Nephron (organoid): ENCODE data around the gene ALOXE3.
A peak's percentile ranks its signal among the peaks of the same experiment; 100 is the strongest.

Experiments used
- H3K27ac Mint-ChIP-seq, 3 experiments: 2 replicates each; pipeline ENCODE4 v1.8.0; 2020; ENCODE audit warnings: mixed read lengths in 3 of 3, mild to moderate bottlenecking in 2 of 3, moderate library complexity in 1 of 3
- H3K27me3 Mint-ChIP-seq: 2 replicates; pipeline ENCODE4 v1.8.0; 2021; ENCODE audit warnings: low read depth, mild to moderate bottlenecking, moderate library complexity, mixed read lengths
- H3K36me3 Mint-ChIP-seq: 2 replicates; pipeline ENCODE4 v1.8.0; 2020; ENCODE audit warnings: low read depth, mixed read lengths
- H3K4me1 Mint-ChIP-seq: 2 replicates; pipeline ENCODE4 v1.8.0; 2020; ENCODE audit warnings: mixed read lengths
- H3K4me3 Mint-ChIP-seq, 3 experiments: 2 replicates each; pipeline ENCODE4 v1.8.0; 2020; ENCODE audit warnings: mild to moderate bottlenecking in 3 of 3, mixed read lengths in 3 of 3, moderate library complexity in 2 of 3
- H3K9me3 Mint-ChIP-seq: 2 replicates; pipeline ENCODE4 v1.8.0; 2020; ENCODE audit warnings: mixed read lengths
- TF ChIP-seq, protein P1 (sequence below), 3 experiments: fragments of 200-600 bp; sonication (generic); IDR thresholded peaks; one replicate each; pipeline ENCODE4 v1.5.0; 2021; ENCODE audit warnings: antibody characterized with exemption in 3 of 3; ENCODE audit not compliant: unreplicated experiment in 3 of 3

The ALOXE3 gene

GRCh38 chr17:8117980-8118768 lies at the start of gene ALOXE3:
TSS of gene ALOXE3 (minus strand) at chr17:8118514. CDS start at chr17:8117990, 524 bp downstream.
- H3K4me3 Mint-ChIP-seq: peak within 1 kb of the TSS; percentile 93 to 98 (median 97)
- H3K4me1 Mint-ChIP-seq: peaks cover 31% of the 10 kb centered on the region
- peaks cover 91% of the 10 kb centered on the region for H3K27me3 Mint-ChIP-seq
- H3K36me3 Mint-ChIP-seq: no peaks in the 10 kb centered on the region
- peak within 1 kb of the TSS; percentile 50 to 82 (median 78) for H3K27ac Mint-ChIP-seq
- H3K9me3 Mint-ChIP-seq: no peaks in the 10 kb centered on the region
- TF ChIP-seq, protein P1, sequence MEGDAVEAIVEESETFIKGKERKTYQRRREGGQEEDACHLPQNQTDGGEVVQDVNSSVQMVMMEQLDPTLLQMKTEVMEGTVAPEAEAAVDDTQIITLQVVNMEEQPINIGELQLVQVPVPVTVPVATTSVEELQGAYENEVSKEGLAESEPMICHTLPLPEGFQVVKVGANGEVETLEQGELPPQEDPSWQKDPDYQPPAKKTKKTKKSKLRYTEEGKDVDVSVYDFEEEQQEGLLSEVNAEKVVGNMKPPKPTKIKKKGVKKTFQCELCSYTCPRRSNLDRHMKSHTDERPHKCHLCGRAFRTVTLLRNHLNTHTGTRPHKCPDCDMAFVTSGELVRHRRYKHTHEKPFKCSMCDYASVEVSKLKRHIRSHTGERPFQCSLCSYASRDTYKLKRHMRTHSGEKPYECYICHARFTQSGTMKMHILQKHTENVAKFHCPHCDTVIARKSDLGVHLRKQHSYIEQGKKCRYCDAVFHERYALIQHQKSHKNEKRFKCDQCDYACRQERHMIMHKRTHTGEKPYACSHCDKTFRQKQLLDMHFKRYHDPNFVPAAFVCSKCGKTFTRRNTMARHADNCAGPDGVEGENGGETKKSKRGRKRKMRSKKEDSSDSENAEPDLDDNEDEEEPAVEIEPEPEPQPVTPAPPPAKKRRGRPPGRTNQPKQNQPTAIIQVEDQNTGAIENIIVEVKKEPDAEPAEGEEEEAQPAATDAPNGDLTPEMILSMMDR (IDR thresholded peaks at IDR 0.05; ENCODE audit: unreplicated experiment in 3 of 3): no peak

DNA sequence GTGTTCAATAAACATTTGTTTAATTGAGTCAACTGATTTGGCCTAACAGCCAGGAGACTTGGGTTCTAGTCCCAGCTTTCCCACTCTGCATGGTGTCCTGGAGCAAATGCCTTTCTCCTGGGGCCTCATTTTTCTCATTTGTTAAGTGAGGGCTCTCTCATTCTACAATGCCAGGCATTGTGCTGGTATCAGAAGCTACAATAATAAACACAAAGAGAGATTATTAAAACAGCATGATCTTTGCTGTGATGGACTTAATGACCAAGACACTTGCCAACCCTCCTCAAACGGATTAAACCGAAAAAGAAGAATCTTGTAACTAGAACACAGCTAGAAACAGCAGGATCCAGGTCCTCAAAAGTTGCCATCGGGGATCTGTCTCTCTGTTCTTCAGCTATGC lies 49.2 kb upstream of the ALOXE3 start:
- Mint-ChIP-seq H3K4me1 (peaks cover 20% of the 10 kb centered on the region), H3K27ac (no peak overlapping the region), H3K4me3 (no peak overlapping the region), H3K36me3 (no peaks in the 10 kb centered on the region), H3K9me3 (no peaks in the 10 kb centered on the region), H3K27me3 (no peaks in the 10 kb centered on the region)
- TF ChIP-seq, protein P1 (IDR thresholded peaks at IDR 0.05; ENCODE audit: unreplicated experiment in 3 of 3): no peak

DNA sequence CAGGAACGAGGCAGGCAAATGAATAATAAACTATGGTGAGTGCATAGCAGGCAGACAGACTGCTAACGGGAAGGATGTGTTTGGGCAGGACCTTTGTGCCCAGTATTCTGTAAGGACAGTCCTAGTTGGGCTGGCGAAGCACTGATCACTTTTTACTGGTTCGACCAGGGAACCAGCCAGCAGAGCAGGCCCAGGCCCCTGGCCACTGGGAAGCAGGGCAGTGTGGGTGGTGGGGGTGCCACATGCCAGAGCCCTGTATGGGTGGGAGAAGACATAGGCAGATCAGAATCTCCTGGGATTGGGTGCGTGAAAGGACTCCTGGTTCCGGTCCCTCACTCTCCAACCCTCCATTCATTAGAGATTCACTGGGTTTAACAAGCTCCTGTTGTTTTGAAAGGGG lies 48.4 kb upstream of the ALOXE3 start:
- no peaks in the 10 kb centered on the region for H3K27me3 Mint-ChIP-seq
- peaks cover 21% of the 10 kb centered on the region for H3K4me1 Mint-ChIP-seq
- TF ChIP-seq, protein P1 (IDR thresholded peaks at IDR 0.05; ENCODE audit: unreplicated experiment in 3 of 3): no peak
- H3K4me3 Mint-ChIP-seq: no peak overlapping the region
- no peaks in the 10 kb centered on the region for H3K36me3 Mint-ChIP-seq
- no peaks in the 10 kb centered on the region for H3K9me3 Mint-ChIP-seq
- peak overlapping the region in 1 of 3 experiments; percentile 12 for H3K27ac Mint-ChIP-seq

DNA sequence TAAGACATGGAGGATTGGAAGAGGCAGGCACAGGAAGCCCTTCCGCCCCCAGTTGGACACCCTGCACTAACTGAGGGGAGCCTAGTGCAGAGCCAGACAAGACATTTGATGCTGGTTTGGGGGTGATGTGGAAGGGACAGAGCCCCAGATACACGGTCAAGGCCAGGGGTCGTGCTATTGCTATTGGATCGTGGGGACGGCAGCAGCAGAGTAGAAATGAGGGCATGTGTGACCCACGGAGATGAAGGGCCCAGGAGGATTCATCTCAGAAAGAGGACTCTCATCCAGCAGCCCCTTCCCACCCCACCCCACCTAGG lies 46.5 kb upstream of the ALOXE3 start:
- peaks cover 39% of the 10 kb centered on the region for H3K4me1 Mint-ChIP-seq
- H3K9me3 Mint-ChIP-seq: no peaks in the 10 kb centered on the region
- TF ChIP-seq, protein P1 (IDR thresholded peaks at IDR 0.05; ENCODE audit: unreplicated experiment in 3 of 3): no peak
- H3K4me3 Mint-ChIP-seq: peak overlapping the region; percentile 90 to 97 (median 96)
- H3K36me3 Mint-ChIP-seq: peaks cover 11% of the 10 kb centered on the region
- peak overlapping the region; percentile 92 to 99 (median 95) for H3K27ac Mint-ChIP-seq
- no peaks in the 10 kb centered on the region for H3K27me3 Mint-ChIP-seq

DNA sequence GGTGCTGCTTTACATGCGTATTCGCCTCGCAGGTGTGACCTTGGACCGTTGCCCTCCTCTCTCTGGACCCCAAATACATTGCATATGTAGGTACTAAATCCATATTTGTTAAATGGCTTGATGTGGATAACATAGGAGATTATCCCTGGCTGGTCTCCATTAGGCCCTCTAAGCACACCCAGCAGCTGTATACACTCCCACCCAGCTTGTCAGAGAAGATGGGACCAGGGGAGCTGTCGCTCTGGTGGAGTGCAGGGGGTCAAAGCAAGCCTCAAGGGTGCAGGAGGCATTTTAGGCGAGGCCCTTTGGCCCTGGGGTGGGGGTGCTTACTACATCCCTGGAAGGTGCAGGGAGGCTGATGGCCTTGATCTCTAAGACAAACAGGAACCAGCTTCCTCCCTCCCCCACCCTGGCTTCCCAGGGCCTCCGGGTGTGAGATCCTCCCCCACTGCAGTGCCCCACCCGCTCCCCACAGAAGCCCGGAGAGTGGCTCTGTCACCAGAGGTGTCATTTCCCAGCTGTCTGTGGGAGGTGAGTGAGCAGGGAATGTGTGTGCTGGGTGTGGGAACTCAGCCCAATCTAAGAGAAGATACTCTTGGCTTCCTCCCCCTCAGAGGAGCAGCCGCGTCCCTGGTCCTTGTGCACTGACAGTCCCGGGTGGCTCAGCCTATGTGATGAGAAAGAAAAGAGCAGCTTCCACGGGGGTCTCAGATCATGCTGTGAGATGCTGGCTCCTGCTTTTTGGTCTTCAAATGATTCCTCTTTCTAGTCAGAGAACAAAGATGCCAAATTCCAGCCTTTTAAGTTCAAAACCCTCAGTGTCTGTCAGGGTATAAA lies 45.9 kb upstream of the ALOXE3 start:
- TF ChIP-seq, protein P1 (IDR thresholded peaks at IDR 0.05; ENCODE audit: unreplicated experiment in 3 of 3): no peak
- no peaks in the 10 kb centered on the region for H3K27me3 Mint-ChIP-seq
- H3K4me1 Mint-ChIP-seq: peaks cover 40% of the 10 kb centered on the region
- H3K27ac Mint-ChIP-seq: peak overlapping the region; percentile 92 to 99 (median 95)
- H3K4me3 Mint-ChIP-seq: peak overlapping the region; percentile 90 to 97 (median 96)
- no peaks in the 10 kb centered on the region for H3K9me3 Mint-ChIP-seq
- peaks cover 15% of the 10 kb centered on the region for H3K36me3 Mint-ChIP-seq
